Measurements from ENCODE around the gene IMMP2L.

The IMMP2L gene

GRCh38 chr7:110650328-110650727, 912.0 kb downstream of the IMMP2L start:
- no peak for DNase-seq

GRCh38 chr7:110647266-110647665, 915.0 kb downstream of the IMMP2L start:
- DNase-seq, result peak in 1 of 2 experiments; percentile 14

- peak; percentile 2 to 59 for DNase-seq
Measured at GRCh38 chr7:110646804-110647203, 915.5 kb downstream of the IMMP2L start.

- DNase-seq, result no peak
Measured at GRCh38 chr7:110645616-110646015, 916.7 kb downstream of the IMMP2L start.

GRCh38 chr7:110645060-110645459, 917.2 kb downstream of the IMMP2L start:
- DNase-seq, result no peak

GRCh38 chr7:110637252-110637651, 925.0 kb downstream of the IMMP2L start:
- no peak for DNase-seq

GRCh38 chr7:110633313-110633712, 929.0 kb downstream of the IMMP2L start:
- no peak for DNase-seq

- DNase-seq, result no peak
Measured at GRCh38 chr7:110626414-110626813, 935.9 kb downstream of the IMMP2L start.

GRCh38 chr7:110625294-110625693, 937.0 kb downstream of the IMMP2L start:
- DNase-seq, result no peak

GRCh38 chr7:110623436-110623835, 938.9 kb downstream of the IMMP2L start:
- no peak for DNase-seq

- peak in 1 of 2 experiments; percentile 14 for DNase-seq
Measured at GRCh38 chr7:110621289-110621688, 941.0 kb downstream of the IMMP2L start.

- DNase-seq, result no peak
Measured at GRCh38 chr7:110620110-110620735, 942.1 kb downstream of the IMMP2L start.
